Right lobe of liver (tissue), 4 donors: ENCODE data around the gene PRR35.

ENCODE experiments used
- CTCF ChIP-seq, 4 donors: fragments of 200-600 bp in 3 of 4; fragments of 450-650 bp in 1 of 4; IDR thresholded peaks; one replicate each; pipeline versions ENCODE4 v1.5.1 to v1.8.0; 2016 to 2022; ENCODE audit warnings: antibody characterized with exemption in 4 of 4, mild to moderate bottlenecking in 2 of 4
- POLR2A ChIP-seq: fragments of 450-650 bp; IDR thresholded peaks from one replicate; pipeline ENCODE4 v1.6.1; 2017; ENCODE audit warnings: antibody characterized with exemption, mild to moderate bottlenecking
- donor health status: DM: no; HTN: no; CAD: no.
- donor health status: DM: no; HTN: no; CAD: no.
- donor health status: DM: no; HTN: yes; CAD: no.

GRCh38 chr16:516301-516700, 43.9 kb upstream of the PRR35 start:
- TF ChIP-seq CTCF (IDR thresholded peaks at IDR 0.05) (no peak), POLR2A (no peak)
